GM12801 (cell line): ENCODE data around the gene SEPHS2.

ENCODE experiments used
- CTCF ChIP-seq: IDR thresholded peaks from one replicate; pipeline ENCODE4 v1.5.1; 2011; ENCODE audit warnings: control low read depth; ENCODE audit not compliant: insufficient read length; ENCODE audit errors: extremely low read depth

The SEPHS2 gene

GRCh38 chr16:30473231-30474073 is 27.8 kb upstream of the SEPHS2 start:
- no peak for TF ChIP-seq CTCF

GRCh38 chr16:30472328-30472942 is 26.8 kb upstream of the SEPHS2 start, which contains the start of gene ITGAL:
Gene ITGAL, plus strand, starts transcription at chr16:30472742. Its CDS starts 96 bp downstream, at chr16:30472838.
- no peak for TF ChIP-seq CTCF

- TF ChIP-seq CTCF, result no peak
Observed at GRCh38 chr16:30470632-30470995, 24.9 kb upstream of the SEPHS2 start.

- TF ChIP-seq CTCF, result no peak
Observed at GRCh38 chr16:30470170-30470512, 24.5 kb upstream of the SEPHS2 start.

- TF ChIP-seq CTCF, result no peak
Observed at GRCh38 chr16:30464078-30464477, 18.4 kb upstream of the SEPHS2 start.

GRCh38 chr16:30459456-30459855 is 13.8 kb upstream of the SEPHS2 start:
- no peak for TF ChIP-seq CTCF

- no peak for TF ChIP-seq CTCF
Observed at GRCh38 chr16:30458561-30459394, 13.1 kb upstream of the SEPHS2 start.
